ENCODE measurements around the gene MANEA. TPM values are rescaled to one million over a fixed set of nuclear protein-coding genes. Genes with fewer than 3 reads are reported as not detected.

The MANEA gene, protein sequence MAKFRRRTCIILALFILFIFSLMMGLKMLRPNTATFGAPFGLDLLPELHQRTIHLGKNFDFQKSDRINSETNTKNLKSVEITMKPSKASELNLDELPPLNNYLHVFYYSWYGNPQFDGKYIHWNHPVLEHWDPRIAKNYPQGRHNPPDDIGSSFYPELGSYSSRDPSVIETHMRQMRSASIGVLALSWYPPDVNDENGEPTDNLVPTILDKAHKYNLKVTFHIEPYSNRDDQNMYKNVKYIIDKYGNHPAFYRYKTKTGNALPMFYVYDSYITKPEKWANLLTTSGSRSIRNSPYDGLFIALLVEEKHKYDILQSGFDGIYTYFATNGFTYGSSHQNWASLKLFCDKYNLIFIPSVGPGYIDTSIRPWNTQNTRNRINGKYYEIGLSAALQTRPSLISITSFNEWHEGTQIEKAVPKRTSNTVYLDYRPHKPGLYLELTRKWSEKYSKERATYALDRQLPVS
- 10 to 100 TPM; 19.0 to 21.0 TPM for total RNA-seq

DNA sequence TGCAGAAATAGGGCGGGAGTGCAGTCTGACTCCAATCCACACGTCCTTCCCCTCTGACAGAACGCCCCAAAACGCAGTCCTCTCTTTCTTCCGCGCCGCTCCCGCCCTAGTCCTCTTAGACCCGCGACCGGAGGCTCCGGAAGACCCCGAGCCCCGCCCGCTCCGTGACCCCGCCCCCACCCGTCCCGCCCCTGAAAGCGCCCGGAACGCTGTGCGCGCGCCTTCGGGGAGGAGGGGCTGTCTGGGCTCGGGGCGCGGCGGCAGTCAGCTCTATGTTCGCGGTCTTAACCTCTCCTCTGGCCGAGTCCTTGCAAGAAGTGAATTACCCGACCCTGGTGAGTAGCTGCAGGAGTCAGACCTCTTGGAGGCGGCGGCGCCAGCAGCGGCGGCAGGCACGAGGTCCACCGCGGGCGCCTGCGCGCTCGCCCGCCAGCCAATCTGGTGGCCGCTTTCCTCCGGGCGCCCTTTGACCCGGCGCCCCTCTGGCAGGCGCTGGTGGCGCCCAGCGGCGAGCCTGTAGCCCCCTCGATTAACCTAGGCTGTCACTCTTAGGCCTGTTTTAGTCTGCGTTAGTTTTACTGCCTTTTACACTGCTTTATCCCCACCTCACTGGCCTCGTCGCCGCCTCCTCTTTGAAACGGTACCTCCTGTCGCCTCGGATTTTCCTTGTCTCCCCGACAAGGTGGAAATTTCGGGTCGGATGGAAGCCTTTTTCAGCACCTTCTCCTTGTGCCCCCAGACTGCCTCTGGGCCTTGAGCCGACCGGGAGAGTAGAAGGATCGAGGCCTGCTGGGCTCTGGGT lies at the start of gene MANEA:
TSS of gene MANEA (plus strand) at position 232 of the 802 bp plus-strand sequence. CDS start 8,905 bp downstream, outside the sequence.
- H3K27me3 Mint-ChIP-seq = no peaks in the 10 kb centered on the region
- peaks cover 18% of the 10 kb centered on the region for H3K36me3 Mint-ChIP-seq (ENCODE audit: low read depth)
- H3K9me3 Mint-ChIP-seq = no peaks in the 10 kb centered on the region
- H3K27ac Mint-ChIP-seq = peak within 1 kb of the TSS; percentile 99
- ChIA-PET POLR2A (interaction anchor here (0.7 to 3.1 kb wide), 5 partner anchors 10 to 945 kb away, joined by 3 to 17 read pairs (median 5); partner anchors contain the start of gene UFL1), CTCF (interaction anchor here (1.5 kb wide), 1 partner anchor 10 kb away, joined by 6 read pairs; no protein-coding TSS in a partner anchor)
- H3K4me3 Mint-ChIP-seq = peak within 1 kb of the TSS; percentile 96
- DNase-seq = peak; percentile 84
- peaks cover 51% of the 10 kb centered on the region for H3K4me1 Mint-ChIP-seq

DNA sequence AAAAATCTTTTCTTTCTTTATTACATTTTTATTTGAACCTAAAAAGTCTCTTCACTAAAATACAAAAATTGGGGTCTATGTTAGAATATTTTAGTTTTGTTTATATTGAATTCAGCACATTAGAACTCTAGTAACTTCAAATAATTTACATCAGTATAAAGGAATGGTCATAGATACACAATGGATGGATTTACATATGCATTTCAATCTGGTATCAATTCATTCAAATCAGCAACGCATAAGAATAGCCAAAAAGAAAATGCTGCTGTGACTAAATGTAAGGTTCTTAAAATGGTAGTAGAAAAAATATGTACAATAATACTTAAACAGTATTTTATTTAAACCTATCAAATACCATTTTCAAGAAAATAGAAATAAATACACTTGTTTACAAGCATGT lies 47.6 kb upstream of the MANEA start:
- Mint-ChIP-seq H3K36me3 (ENCODE audit: low read depth) (no peaks in the 10 kb centered on the region), H3K27ac (no peak overlapping the region), H3K4me1 (no peaks in the 10 kb centered on the region), H3K9me3 (peaks cover 2% of the 10 kb centered on the region), H3K27me3 (no peaks in the 10 kb centered on the region), H3K4me3 (no peak overlapping the region)
- POLR2A ChIA-PET = no interaction called here
- DNase-seq = no peak
- CTCF ChIA-PET = no interaction called here

DNA sequence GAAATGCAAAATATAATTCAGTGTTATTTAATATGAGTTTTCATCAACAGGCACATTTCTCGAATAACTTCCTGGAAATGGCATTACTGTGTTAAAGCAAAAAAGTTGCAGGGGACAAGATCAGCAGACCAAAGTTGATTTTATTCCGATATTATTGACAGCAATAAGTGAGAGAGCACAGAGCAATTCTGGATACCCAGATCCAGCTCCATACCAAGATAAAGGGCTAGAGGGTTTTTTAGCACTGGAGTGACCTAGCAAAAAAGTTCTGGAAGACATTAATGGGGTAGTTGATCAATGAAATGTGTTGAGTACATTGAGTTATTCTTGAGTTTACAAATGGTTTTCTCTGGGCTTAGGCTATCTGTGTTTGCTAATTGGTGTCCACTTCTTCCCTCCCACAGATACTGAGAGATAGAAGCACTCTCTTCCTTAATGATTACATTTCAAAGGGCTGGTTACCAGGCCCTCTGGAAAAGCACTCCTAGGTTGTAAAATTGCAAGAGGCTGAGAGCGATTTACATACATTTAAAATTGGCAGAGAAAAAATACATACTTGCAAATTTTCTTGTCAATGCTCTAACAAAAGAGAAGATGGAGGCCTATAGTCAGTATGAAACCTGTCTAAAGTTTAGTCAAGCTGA lies 47.0 kb upstream of the MANEA start:
- Mint-ChIP-seq H3K4me3 (no peak overlapping the region), H3K9me3 (no peaks in the 10 kb centered on the region), H3K27ac (no peak overlapping the region), H3K27me3 (no peaks in the 10 kb centered on the region), H3K36me3 (ENCODE audit: low read depth) (no peaks in the 10 kb centered on the region), H3K4me1 (no peaks in the 10 kb centered on the region)
- ChIA-PET CTCF (no interaction called here), POLR2A (no interaction called here)
- DNase-seq = no peak

DNA sequence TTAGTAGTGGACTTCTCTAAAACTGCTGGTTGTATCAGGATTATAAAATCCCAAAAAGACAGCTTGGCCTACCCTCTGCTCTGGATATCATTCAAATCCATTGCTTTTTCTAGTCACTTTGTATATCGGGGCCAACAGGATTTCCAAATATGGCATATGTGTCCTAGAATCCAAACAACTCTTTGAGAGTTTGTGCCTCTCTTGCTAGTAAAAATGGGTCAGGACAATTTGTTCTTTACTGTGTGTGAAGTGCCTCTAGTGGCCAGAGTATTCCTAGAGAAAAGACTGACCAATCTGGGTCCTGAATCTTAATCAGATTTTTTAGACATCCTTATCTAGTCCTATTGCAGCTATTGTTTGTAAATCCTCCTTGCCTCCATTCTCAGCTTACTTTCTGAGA lies 33.5 kb upstream of the MANEA start:
- Mint-ChIP-seq H3K27me3 (peaks cover 1% of the 10 kb centered on the region), H3K36me3 (ENCODE audit: low read depth) (no peaks in the 10 kb centered on the region), H3K9me3 (no peaks in the 10 kb centered on the region), H3K4me3 (no peak overlapping the region), H3K27ac (no peak overlapping the region), H3K4me1 (no peaks in the 10 kb centered on the region)
- ChIA-PET POLR2A (no interaction called here), CTCF (no interaction called here)
- DNase-seq = no peak

DNA sequence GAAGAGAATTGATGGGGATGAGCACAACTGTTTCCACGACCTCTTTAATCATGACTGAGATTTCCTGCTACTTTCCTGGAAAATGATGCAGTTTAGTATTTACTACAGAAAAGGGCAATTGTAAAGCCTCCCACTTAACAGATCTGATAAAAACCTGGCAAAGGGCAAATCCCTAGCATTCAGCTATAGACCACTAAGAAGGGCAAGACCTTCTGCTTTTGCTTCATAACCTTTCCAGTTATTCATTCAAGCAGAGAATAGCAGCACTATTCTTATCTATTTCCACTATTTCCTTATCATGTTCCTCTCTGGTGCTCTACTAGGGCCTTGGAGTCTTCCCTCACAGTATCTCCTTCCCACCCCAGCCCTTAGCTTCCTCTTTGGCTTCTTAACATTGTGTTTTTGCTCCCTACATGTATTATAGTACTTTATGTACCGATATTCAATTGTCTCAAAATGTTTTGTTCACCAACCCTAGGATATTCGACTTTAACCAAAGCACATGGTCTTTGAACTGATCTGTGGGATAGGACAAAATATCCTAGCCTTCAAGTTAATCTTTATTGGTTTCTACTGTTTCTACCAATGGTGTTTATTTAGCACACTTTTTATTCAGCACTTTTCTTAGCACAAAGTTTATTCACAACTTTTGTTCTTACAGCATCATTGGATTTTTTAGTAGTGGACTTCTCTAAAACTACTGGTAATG lies 32.7 kb upstream of the MANEA start:
- ChIA-PET CTCF (no interaction called here), POLR2A (no interaction called here)
- Mint-ChIP-seq H3K4me1 (no peaks in the 10 kb centered on the region), H3K4me3 (no peak overlapping the region), H3K9me3 (no peaks in the 10 kb centered on the region), H3K36me3 (ENCODE audit: low read depth) (no peaks in the 10 kb centered on the region), H3K27me3 (no peaks in the 10 kb centered on the region), H3K27ac (no peak overlapping the region)
- no peak for DNase-seq

DNA sequence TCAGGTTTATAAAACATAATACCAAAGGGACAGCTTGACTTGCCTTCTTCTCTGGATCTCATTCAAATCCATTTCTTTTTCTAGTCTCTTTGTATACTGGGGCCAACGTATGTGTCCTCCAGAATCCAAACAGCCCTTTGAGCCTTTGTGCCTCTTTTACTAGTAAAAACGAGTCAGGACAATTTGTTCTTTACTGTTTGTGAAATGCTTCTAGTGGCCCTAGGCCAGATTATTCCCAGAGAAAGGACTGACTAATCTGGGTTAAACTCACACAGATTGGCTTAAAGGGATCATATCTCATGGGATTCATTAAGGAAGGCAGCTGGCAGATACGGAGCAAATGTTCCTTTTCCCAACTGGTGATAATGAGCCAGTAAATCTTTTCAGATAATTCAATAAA lies 32.1 kb upstream of the MANEA start:
- H3K36me3 Mint-ChIP-seq (ENCODE audit: low read depth) = no peaks in the 10 kb centered on the region
- DNase-seq = no peak
- no peaks in the 10 kb centered on the region for H3K4me1 Mint-ChIP-seq
- H3K27ac Mint-ChIP-seq = no peak overlapping the region
- H3K27me3 Mint-ChIP-seq = no peaks in the 10 kb centered on the region
- H3K9me3 Mint-ChIP-seq = no peaks in the 10 kb centered on the region
- POLR2A ChIA-PET = no interaction called here
- CTCF ChIA-PET = no interaction called here
- H3K4me3 Mint-ChIP-seq = no peak overlapping the region

DNA sequence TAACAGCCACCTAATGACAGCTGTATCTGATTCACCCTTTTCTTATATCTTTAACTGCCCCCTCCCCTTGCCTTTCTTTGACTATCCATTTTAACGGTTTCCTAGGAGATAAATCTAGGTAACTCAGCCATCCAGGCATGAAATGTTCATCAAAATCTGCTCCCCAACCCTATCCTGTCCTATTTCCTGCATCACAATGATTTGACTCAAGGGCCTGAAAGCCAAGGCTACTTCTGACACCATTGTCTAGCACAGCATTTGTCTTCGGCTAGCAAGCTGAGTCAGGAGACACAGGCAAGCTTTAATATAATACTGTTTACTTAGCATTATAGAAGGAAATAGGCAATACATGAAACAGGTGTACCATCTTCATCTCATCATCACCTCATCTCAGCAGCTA lies 31.6 kb upstream of the MANEA start:
- H3K27ac Mint-ChIP-seq = no peak overlapping the region
- no peak for DNase-seq
- no peaks in the 10 kb centered on the region for H3K9me3 Mint-ChIP-seq
- ChIA-PET CTCF (no interaction called here), POLR2A (no interaction called here)
- H3K27me3 Mint-ChIP-seq = no peaks in the 10 kb centered on the region
- no peaks in the 10 kb centered on the region for H3K4me1 Mint-ChIP-seq
- H3K4me3 Mint-ChIP-seq = no peak overlapping the region
- H3K36me3 Mint-ChIP-seq (ENCODE audit: low read depth) = no peaks in the 10 kb centered on the region

DNA sequence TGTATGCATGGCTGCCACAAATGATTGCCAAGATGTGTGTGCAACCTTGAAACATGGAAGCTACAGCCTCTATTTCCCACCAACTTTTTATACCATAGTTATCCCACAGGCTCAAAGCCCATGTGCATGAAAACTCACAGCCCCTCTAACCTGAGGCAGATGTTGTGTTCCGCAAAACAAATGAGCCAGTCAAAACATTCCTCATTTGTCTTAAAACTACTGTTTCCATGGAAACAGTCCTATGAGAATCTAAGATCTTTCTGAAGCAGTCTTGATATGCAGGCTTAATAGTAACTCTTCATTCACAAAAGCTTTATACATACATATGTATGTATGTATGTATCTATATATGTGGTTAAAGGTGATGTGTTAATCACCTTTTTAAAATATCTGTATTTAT lies 31.2 kb upstream of the MANEA start:
- DNase-seq = no peak
- ChIA-PET CTCF (no interaction called here), POLR2A (no interaction called here)
- Mint-ChIP-seq H3K4me1 (no peaks in the 10 kb centered on the region), H3K36me3 (ENCODE audit: low read depth) (no peaks in the 10 kb centered on the region), H3K4me3 (no peak overlapping the region), H3K27ac (no peak overlapping the region), H3K27me3 (no peaks in the 10 kb centered on the region), H3K9me3 (no peaks in the 10 kb centered on the region)

DNA sequence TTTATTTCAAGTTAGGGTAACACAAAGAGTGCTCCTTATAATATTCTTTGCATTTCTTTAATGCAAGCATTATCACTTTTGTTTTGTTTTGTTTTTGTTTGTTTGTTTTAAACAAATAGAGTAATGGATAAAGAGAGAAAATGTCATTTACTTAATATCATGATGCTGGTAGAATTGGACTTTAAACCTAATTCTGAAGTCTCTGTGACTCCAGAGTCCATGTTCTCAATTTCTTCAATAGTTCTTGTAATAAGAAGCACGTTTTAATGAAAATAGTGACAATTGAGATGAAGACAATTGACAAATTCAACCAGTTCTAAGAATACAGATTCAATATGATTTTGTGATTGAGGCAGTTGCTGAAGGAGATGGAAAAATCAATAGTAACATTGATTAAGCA lies 30.3 kb upstream of the MANEA start:
- H3K4me3 Mint-ChIP-seq = no peak overlapping the region
- ChIA-PET CTCF (no interaction called here), POLR2A (no interaction called here)
- no peak overlapping the region for H3K27ac Mint-ChIP-seq
- H3K4me1 Mint-ChIP-seq = no peaks in the 10 kb centered on the region
- no peak for DNase-seq
- H3K9me3 Mint-ChIP-seq = no peaks in the 10 kb centered on the region
- peaks cover 2% of the 10 kb centered on the region for H3K27me3 Mint-ChIP-seq
- no peaks in the 10 kb centered on the region for H3K36me3 Mint-ChIP-seq (ENCODE audit: low read depth)

DNA sequence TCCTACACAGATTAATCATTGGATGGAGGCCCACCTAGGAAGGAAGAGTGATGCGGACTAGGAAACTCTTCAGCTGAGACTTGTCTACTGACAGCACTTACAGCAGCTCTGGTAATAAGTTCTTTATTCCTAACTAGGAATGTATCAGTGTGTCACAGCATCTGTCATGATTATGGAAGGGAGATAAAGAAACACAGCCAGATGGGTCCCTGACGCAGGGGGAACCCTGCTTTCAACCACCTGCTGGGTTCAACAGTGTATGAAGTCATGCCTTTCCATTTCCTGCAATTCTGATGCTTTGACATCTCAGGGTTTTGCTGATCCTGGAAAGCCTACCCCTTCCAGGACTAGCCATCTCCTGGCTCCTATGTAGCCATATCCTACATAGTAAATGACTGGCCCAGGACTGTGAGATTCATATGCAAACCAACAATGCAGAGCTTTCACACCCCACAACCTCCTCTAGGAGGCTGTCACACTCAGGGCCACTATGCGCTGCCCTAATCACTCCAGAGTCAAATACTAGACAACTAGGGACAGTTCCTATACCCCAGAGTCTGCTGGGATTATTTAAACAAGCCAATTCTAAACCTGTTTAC lies 29.0 kb upstream of the MANEA start:
- Mint-ChIP-seq H3K27ac (no peak overlapping the region), H3K4me1 (no peaks in the 10 kb centered on the region), H3K36me3 (ENCODE audit: low read depth) (no peaks in the 10 kb centered on the region), H3K9me3 (no peaks in the 10 kb centered on the region), H3K27me3 (peaks cover 2% of the 10 kb centered on the region), H3K4me3 (no peak overlapping the region)
- DNase-seq = no peak
- CTCF ChIA-PET = no interaction called here
- POLR2A ChIA-PET = no interaction called here

DNA sequence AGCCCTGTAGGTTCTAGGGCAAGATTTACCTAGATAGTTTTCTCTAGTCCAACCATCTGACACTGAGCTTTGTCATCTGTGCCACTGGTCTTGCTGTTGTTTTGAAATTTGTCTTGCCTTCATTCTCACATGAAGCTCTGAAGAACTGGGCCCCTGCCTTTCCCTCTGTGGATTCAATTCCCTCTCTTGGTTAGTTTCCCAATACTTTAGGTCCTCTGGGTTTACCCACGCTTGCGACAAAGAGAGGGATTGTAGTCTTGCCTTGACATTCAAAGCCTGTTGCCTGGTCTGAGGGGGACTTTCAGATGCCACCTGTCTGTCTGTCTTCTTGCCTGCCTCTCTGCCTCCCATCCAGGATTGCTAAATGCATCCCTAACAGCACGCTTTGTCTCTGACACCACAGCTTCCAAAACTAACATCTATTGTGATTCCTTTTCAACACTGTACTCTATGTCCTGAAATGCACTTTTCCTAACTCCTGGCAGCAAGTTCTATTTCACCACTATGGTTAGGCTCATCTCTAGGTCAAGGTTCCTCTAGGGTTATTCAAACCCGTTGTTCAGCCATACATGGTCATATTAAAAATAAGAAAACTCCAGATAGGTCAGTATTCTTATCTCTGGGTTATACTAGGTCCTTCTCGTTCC lies 25.5 kb upstream of the MANEA start:
- H3K27me3 Mint-ChIP-seq = peaks cover 5% of the 10 kb centered on the region
- no peaks in the 10 kb centered on the region for H3K9me3 Mint-ChIP-seq
- no peak overlapping the region for H3K4me3 Mint-ChIP-seq
- H3K4me1 Mint-ChIP-seq = no peaks in the 10 kb centered on the region
- POLR2A ChIA-PET = no interaction called here
- H3K27ac Mint-ChIP-seq = no peak overlapping the region
- CTCF ChIA-PET = no interaction called here
- H3K36me3 Mint-ChIP-seq (ENCODE audit: low read depth) = no peaks in the 10 kb centered on the region
- DNase-seq = no peak

DNA sequence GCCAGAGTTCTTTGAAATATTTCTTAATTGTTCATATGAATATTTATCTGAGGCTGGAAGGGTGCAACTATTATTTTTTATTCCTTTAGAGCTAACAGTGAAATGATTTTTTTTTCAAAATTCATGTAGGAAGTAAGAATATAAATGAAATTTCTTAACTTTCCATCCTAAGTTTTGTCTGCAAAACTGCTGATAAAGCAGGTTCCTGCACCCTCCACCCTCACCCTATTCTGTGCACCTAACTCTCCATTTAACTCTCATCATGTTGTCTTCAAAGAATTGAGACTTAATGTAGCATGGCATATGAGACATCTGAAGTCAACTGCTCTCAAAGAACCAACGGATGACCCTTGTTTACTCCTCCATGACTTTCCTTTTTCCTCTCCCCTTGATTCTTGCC lies 23.5 kb upstream of the MANEA start:
- peaks cover 5% of the 10 kb centered on the region for H3K27me3 Mint-ChIP-seq

More for the DNA sequence above, 23.5 kb upstream of the MANEA start:
- DNase-seq = no peak
- Mint-ChIP-seq H3K4me3 (no peak overlapping the region), H3K4me1 (no peaks in the 10 kb centered on the region), H3K9me3 (no peaks in the 10 kb centered on the region), H3K36me3 (ENCODE audit: low read depth) (no peaks in the 10 kb centered on the region), H3K27ac (no peak overlapping the region)
- POLR2A ChIA-PET = no interaction called here
- CTCF ChIA-PET = no interaction called here

All from activated CD4-positive, alpha-beta memory T cell treated with anti-CD3 and anti-CD28 coated beads, Interleukin-2, amount 10 ng/mL, durations not matched to agents 7 days and 5 days (primary cell).